ENCODE measurements around the gene CTTN. TPM values are rescaled to one million over a fixed set of nuclear protein-coding genes. Genes with fewer than 3 reads are reported as not detected.

The CTTN gene
- total RNA-seq, 1 donor from 2014 or later = 227 TPM

GRCh38 chr11:70416881-70417280 is 18.6 kb downstream of the CTTN start:
- Histone ChIP-seq H3K27me3 (no peaks in the 10 kb centered on the region), H3K36me3 (peaks cover 0 to 92% of the 10 kb centered on the region in 2 donors), H3K9me3 (no peaks in the 10 kb centered on the region), H3K4me3 (no peak overlapping the region), H3K4me1 (no peaks in the 10 kb centered on the region), H3K27ac (no peak overlapping the region)
- intact Hi-C loops (cut with DNase I) = loop anchor here (10.0 kb wide), 1 partner anchor 142 kb away; the partner anchor contains the start of gene PPFIA1
- no peak for TF ChIP-seq POLR2AphosphoS5 (IDR thresholded peaks at IDR 0.05; ENCODE audit: insufficient read depth in 1 of 2, low read depth in 1 of 2)
- TF ChIP-seq CTCF (IDR thresholded peaks at IDR 0.05) = no peak
- TF ChIP-seq POLR2A (IDR thresholded peaks at IDR 0.05) = no peak
- DNase-seq (ENCODE audit: extremely low spot score in 2 of 2) = no peak

DNA sequence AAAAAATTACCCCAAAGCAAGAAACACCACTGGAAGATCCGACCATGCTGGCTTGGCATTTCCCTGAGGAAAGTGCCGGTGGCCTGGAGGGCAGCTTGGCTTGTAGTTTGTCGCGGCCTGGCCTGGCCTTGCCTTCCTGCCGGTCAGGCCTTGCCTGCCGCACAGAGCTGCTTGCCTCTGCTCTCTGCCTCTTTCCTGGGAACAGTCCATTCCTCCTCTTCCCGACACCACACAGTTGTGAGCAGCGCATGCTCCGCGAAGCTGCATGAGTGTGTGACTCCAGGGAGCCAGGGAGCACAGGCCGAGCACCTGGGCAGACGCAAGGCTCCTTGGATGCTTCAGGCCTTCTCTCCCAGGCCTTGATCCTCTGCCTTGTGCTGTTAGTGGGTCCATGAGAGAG is 19.8 kb downstream of the CTTN start:
- intact Hi-C loops (cut with DNase I) = loop anchor here (10.0 kb wide), 1 partner anchor 143 kb away; the partner anchor contains the start of gene PPFIA1
- no peak overlapping the region for H3K4me3 ChIP-seq

DNA sequence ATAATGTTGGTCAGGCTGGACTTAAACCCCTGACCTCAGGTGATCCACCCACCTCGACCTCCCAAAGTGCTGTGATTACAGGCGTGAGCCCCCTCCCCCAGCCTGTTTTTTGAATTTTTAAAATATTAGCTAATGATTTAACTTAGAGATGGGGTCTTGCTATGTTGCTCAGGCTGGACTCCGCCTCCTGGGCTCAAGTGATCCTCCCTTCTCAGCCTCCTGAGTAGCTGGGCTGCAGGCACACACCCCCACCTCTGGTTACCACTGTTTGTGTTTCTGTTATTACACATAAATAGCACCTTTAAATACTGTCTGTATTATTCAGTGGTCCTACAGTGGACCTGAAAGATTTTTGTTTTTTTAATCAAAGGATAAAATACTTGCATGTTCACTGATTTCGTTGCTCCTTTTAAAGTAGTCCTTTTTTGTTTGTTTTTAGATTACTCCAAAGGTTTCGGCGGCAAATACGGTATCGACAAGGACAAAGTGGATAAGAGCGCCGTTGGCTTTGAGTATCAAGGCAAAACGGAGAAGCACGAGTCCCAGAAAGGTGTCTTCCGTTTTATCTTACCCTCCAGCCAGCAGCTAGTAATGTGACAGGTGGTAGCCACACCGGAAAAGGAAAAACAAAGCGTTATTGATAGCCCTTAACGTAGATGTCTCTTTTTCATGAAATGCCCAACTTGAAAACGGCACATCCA is 21.1 kb downstream of the CTTN start:
- no peak for DNase-seq (ENCODE audit: extremely low spot score in 2 of 2)
- no peaks in the 10 kb centered on the region for H3K9me3 ChIP-seq
- no peaks in the 10 kb centered on the region for H3K4me1 ChIP-seq
- no peak for TF ChIP-seq POLR2A (IDR thresholded peaks at IDR 0.05)
- no peak for TF ChIP-seq POLR2AphosphoS5 (IDR thresholded peaks at IDR 0.05; ENCODE audit: insufficient read depth in 1 of 2, low read depth in 1 of 2)
- TF ChIP-seq CTCF (IDR thresholded peaks at IDR 0.05) = no peak
- H3K27me3 ChIP-seq = no peaks in the 10 kb centered on the region
- intact Hi-C loops (cut with DNase I) = loop anchor here (10.0 kb wide), 1 partner anchor 145 kb away; the partner anchor contains the start of gene PPFIA1
- H3K27ac ChIP-seq = no peak overlapping the region
- no peak overlapping the region for H3K4me3 ChIP-seq
- H3K36me3 ChIP-seq = peaks cover 0 to 86% of the 10 kb centered on the region in 2 donors

More for the DNA sequence above, 19.8 kb downstream of the CTTN start:
- peaks cover 0 to 92% of the 10 kb centered on the region in 2 donors for H3K36me3 ChIP-seq
- DNase-seq (ENCODE audit: extremely low spot score in 2 of 2) = no peak
- no peaks in the 10 kb centered on the region for H3K9me3 ChIP-seq
- H3K27ac ChIP-seq = no peak overlapping the region
- TF ChIP-seq CTCF (IDR thresholded peaks at IDR 0.05) (no peak), POLR2AphosphoS5 (IDR thresholded peaks at IDR 0.05; ENCODE audit: insufficient read depth in 1 of 2, low read depth in 1 of 2) (no peak), POLR2A (IDR thresholded peaks at IDR 0.05) (no peak)
- no peaks in the 10 kb centered on the region for H3K27me3 ChIP-seq
- H3K4me1 ChIP-seq = no peaks in the 10 kb centered on the region

DNA sequence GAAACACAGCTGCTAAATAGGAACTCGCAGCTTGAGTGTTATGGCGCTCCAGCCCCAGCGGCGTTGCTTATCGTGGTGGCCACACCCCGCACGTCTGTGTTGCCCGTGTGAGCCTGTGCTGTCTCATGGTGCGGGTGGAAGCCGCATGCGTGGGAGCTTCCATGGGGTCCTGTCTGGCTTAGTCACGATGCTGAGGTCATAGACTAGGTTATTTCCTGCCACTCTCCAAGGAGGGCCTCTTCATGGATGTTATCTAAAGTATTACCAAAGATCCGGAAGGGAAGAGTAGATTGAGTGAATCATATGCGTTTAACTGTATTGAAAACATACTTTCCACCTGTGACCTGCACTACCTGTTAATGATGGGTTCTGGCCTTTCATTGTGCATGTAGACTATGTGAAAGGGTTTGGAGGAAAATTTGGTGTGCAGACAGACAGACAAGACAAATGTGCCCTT is 21.7 kb downstream of the CTTN start:
- TF ChIP-seq POLR2A (IDR thresholded peaks at IDR 0.05) (no peak), POLR2AphosphoS5 (IDR thresholded peaks at IDR 0.05; ENCODE audit: insufficient read depth in 1 of 2, low read depth in 1 of 2) (no peak), CTCF (IDR thresholded peaks at IDR 0.05) (no peak)
- intact Hi-C loops (cut with DNase I) = no loop called here
- H3K27me3 ChIP-seq = no peaks in the 10 kb centered on the region
- peaks cover 0 to 80% of the 10 kb centered on the region in 2 donors for H3K36me3 ChIP-seq
- no peaks in the 10 kb centered on the region for H3K9me3 ChIP-seq
- H3K4me3 ChIP-seq = no peak overlapping the region
- no peaks in the 10 kb centered on the region for H3K4me1 ChIP-seq
- DNase-seq (ENCODE audit: extremely low spot score in 2 of 2) = no peak
- H3K27ac ChIP-seq = no peak overlapping the region

GRCh38 chr11:70420496-70420895 is 22.2 kb downstream of the CTTN start:
- H3K36me3 ChIP-seq = peaks cover 0 to 80% of the 10 kb centered on the region in 2 donors
- intact Hi-C loops (cut with DNase I) = no loop called here

More at GRCh38 chr11:70420496-70420895, 22.2 kb downstream of the CTTN start:
- TF ChIP-seq POLR2A (IDR thresholded peaks at IDR 0.05) = no peak
- TF ChIP-seq CTCF (IDR thresholded peaks at IDR 0.05) = no peak
- TF ChIP-seq POLR2AphosphoS5 (IDR thresholded peaks at IDR 0.05; ENCODE audit: insufficient read depth in 1 of 2, low read depth in 1 of 2) = no peak
- Histone ChIP-seq H3K27ac (no peak overlapping the region), H3K27me3 (no peaks in the 10 kb centered on the region), H3K9me3 (no peaks in the 10 kb centered on the region), H3K4me3 (no peak overlapping the region), H3K4me1 (no peaks in the 10 kb centered on the region)
- no peak for DNase-seq (ENCODE audit: extremely low spot score in 2 of 2)
